Peyer's patch (tissue), 4 donors: ENCODE data around the gene MED13. TPM values are rescaled to one million over a fixed set of nuclear protein-coding genes. Genes with fewer than 3 reads are reported as not detected.
"Not testable (repeated sequence)": the region's sequence is repeated elsewhere in the genome, so short reads cannot be mapped to it uniquely, and the experiment has no call there.

Experiments used
- DNase-seq, 3 donors: peaks; one replicate each; pipeline ENCODE4 v3.0.0-alpha.2; 2017 to 2019
- H3K27ac ChIP-seq, 4 donors: fragments of 200-600 bp; sonication (generic); one replicate each; pipeline ENCODE4 v1.5.1; 2016 to 2019
- H3K27me3 ChIP-seq, 2 donors: fragments of 200-600 bp; sonication (generic); one replicate each; pipeline ENCODE4 v1.5.1; 2019
- H3K36me3 ChIP-seq, 3 donors: fragments of 200-600 bp; sonication (generic); one replicate each; pipeline ENCODE4 v1.5.1; 2016 to 2019
- H3K4me1 ChIP-seq, 4 donors: fragments of 200-600 bp; sonication (generic); one replicate each; pipeline ENCODE4 v1.5.1; 2016 to 2019
- H3K4me3 ChIP-seq, 4 donors: fragments of 200-600 bp; sonication (generic); 1 replicate in 3 of 4; 2 replicates in 1 of 4; pipeline ENCODE4 v1.5.1; 2016 to 2019; ENCODE audit warnings: mild to moderate bottlenecking in 1 of 4
- H3K9me3 ChIP-seq, 4 donors: fragments of 200-600 bp; sonication (generic); one replicate each; pipeline ENCODE4 v1.5.1; 2016 to 2019; ENCODE audit warnings: mild to moderate bottlenecking in 1 of 4
- POLR2A ChIP-seq, 2 donors: fragments of 450-650 bp; IDR thresholded peaks; one replicate each; pipeline ENCODE4 v1.5.1; 2017; ENCODE audit warnings: antibody characterized with exemption in 2 of 2, mild to moderate bottlenecking in 2 of 2, moderate library complexity in 2 of 2
- total RNA-seq, 4 donors: library from RNA; depleted of rRNA; stranded (reverse); fragments of >200 nt; gene quantifications; one replicate each; pipeline ENCODE4 v1.1.0, GENCODE V29; 2016
- TF ChIP-seq, protein P1 (sequence below), 6 experiments: fragments of 450-650 bp in 4 of 6; fragments of 200-600 bp in 2 of 6; sonication (generic) in 1 of 6; IDR thresholded peaks; one replicate each; pipeline ENCODE4 v1.5.1; 2017 to 2019; ENCODE audit warnings: antibody characterized with exemption in 6 of 6, mild to moderate bottlenecking in 3 of 6, moderate library complexity in 1 of 6

Gene MED13
- total RNA-seq, 4 donors from 2014 or later, result 84.4 to 452 (median 131) TPM

DNA sequence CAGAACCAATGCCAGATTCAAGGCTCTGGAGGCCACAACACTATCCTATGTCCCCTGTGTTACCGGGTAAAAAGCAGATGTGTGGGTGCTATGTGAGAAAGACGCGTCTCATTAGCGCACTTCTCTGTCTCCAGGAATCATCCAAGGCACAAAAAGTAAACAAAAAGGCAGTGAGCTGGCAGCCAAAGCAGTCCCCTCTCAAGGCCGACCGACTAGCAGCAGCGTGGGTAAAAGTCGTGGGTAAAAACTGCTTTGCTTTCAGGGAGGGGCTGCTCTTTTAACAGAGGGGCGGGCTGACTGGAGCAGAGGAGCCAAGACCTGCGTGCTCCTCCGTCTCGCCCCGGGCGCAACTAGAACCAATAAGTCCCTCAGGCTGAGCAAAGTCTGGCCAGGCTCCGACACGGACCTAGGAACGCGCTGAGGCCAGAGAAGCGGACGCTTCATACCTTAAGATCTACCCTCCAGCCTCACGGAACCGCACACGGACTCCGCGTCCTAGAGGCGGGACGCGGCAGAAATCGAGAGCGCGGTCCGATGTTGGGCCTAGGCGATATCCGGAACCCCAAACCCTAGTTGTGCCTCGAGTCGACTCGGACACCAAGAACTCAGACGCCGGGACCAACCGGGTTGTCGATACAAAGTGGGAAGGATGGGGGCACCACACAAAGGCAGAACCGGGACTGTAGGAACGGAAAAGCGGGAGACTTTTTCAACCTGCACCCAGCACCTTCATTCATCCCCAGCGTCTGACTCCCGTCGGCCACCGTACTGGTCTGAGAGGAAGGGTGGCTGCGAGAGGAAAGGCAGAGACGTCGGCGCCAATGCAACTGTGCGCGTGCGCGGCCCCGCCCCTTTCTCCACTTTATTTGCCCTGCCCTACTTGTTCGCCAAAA, 137.6 kb downstream of the MED13 start, which contains the start of gene INTS2:
Gene INTS2, minus strand, starts transcription at position 775 of the 893 bp plus-strand sequence. CDS start 1,338 bp downstream, outside the sequence.
- Histone ChIP-seq H3K27me3 (no peaks in the 10 kb centered on the region), H3K4me1 (peaks cover 0 to 11% (median 6%) of the 10 kb centered on the region in 4 donors), H3K27ac (peak within 1 kb of the TSS; percentile 77 to 90 (median 86)), H3K4me3 (peak within 1 kb of the TSS; percentile 59 to 85 (median 69)), H3K9me3 (no peaks in the 10 kb centered on the region), H3K36me3 (peaks cover 0 to 16% (median 0%) of the 10 kb centered on the region in 3 donors)
- TF ChIP-seq, protein P1, sequence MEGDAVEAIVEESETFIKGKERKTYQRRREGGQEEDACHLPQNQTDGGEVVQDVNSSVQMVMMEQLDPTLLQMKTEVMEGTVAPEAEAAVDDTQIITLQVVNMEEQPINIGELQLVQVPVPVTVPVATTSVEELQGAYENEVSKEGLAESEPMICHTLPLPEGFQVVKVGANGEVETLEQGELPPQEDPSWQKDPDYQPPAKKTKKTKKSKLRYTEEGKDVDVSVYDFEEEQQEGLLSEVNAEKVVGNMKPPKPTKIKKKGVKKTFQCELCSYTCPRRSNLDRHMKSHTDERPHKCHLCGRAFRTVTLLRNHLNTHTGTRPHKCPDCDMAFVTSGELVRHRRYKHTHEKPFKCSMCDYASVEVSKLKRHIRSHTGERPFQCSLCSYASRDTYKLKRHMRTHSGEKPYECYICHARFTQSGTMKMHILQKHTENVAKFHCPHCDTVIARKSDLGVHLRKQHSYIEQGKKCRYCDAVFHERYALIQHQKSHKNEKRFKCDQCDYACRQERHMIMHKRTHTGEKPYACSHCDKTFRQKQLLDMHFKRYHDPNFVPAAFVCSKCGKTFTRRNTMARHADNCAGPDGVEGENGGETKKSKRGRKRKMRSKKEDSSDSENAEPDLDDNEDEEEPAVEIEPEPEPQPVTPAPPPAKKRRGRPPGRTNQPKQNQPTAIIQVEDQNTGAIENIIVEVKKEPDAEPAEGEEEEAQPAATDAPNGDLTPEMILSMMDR (IDR thresholded peaks at IDR 0.05), result no peak
- TF ChIP-seq POLR2A (IDR thresholded peaks at IDR 0.05), result peak; percentile 66 to 69
- DNase-seq, result peak; percentile 97 to 98 (median 97)

DNA sequence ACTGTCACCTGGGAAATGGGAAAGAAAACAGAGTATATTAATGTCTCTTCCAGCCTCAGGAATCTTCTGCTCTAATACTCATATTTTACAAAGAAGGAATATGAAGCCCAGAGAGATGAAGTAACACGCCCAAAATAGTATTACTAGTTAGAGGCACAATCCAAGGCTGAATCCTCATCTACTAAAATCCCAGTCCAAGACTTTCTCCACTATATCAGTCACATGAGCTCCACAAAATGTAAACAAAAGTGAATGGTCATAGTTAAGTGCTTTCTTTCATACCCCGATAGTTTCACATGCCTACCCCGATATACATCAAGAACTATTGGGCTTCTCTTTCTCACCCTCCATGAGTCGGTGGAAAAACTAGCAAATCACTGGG, 138.3 kb downstream of the MED13 start:
- H3K4me3 ChIP-seq, result peak overlapping the region; percentile 59 to 85 (median 69)
- TF ChIP-seq, protein P1 (IDR thresholded peaks at IDR 0.05), result no peak
- no peak for TF ChIP-seq POLR2A (IDR thresholded peaks at IDR 0.05)
- H3K27ac ChIP-seq, result peak overlapping the region; percentile 77 to 90 (median 86)
- no peaks in the 10 kb centered on the region for H3K27me3 ChIP-seq
- H3K9me3 ChIP-seq, result no peaks in the 10 kb centered on the region
- peaks cover 0 to 19% (median 0%) of the 10 kb centered on the region in 3 donors for H3K36me3 ChIP-seq
- H3K4me1 ChIP-seq, result peaks cover 0 to 11% (median 6%) of the 10 kb centered on the region in 4 donors
- DNase-seq, result no peak

DNA sequence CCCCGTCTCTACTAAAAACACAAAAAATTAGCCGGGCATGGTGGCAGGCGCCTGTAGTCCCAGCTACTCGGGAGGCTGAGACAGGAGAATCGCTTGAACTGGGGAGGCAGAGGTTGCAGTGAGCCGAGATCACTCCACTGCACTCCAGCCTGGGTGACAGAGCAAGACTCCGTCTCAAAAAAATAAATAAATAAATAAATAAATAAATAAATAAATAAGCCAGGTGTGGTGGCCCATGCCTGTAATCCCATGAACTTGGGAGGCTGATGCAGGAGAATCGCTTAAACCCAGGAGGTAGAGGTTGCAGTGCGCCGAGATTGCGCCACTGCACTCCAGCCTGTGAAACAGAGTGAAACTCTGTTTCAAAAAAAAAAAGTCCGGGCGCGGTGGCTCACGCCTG, 149.9 kb downstream of the MED13 start:
- not testable (repeated sequence) for H3K27ac ChIP-seq, H3K4me1 ChIP-seq, H3K9me3 ChIP-seq, DNase-seq, H3K4me3 ChIP-seq, H3K27me3 ChIP-seq
- peaks cover 0 to 44% (median 0%) of the 10 kb centered on the region in 3 donors for H3K36me3 ChIP-seq

DNA sequence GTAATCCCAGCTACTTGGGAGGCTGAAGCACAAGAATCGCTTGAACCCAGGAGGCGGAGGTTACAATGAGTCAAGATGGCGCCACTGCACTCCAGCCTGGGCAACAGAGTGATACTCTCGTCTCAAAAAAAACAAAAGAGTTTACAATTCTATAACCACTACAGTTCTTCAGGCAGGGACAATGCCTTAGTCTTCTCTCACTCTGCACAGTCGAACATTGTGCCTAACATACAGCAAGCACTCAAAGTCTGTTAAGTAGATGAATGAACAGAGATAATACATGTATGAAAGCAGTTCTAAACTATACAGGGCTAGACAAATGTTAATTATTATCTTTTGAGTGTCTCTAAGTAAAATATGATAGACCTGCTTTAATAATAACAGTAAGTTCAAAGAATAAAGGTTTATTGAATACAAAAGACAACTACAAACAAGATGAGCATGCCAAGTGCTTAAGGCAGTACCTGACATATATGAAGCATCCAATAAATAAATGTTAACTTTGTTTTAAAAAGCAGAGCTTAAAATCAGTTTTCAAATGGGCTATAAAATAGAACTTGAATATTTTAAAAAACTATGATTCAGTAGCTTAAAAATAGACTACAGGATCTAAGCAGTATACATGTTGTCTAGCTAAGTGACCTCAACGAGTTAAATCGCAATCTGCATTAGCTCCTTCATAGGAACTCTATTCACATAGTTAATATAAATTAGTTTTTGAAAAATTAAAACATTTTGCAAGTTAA, 156.6 kb downstream of the MED13 start:
- Histone ChIP-seq H3K4me3 (no peak overlapping the region), H3K27ac (no peak overlapping the region), H3K9me3 (no peaks in the 10 kb centered on the region), H3K36me3 (peaks cover 0 to 37% (median 0%) of the 10 kb centered on the region in 3 donors), H3K4me1 (no peaks in the 10 kb centered on the region), H3K27me3 (no peaks in the 10 kb centered on the region)
- no peak for DNase-seq
- no peak for TF ChIP-seq POLR2A (IDR thresholded peaks at IDR 0.05)
- TF ChIP-seq, protein P1 (IDR thresholded peaks at IDR 0.05), result no peak

DNA sequence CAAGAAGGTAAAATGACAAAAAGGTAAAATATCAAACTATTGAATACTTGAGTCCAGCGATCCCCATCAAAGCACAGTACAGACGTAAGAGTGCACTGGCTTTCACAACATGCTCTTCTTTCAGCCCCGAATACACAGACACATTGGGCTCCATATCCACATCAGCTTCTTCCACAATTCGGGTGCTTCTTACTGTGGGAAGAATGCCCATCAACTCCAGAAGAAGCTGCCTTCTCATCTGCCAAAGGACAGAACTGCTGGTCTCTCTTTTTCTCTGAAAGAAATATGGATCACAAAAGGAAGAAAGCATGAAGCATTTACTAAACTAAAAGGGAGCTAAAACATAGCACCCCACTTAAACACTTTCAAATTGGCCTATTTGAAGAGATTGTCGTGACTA, 157.7 kb downstream of the MED13 start:
- TF ChIP-seq, protein P1 (IDR thresholded peaks at IDR 0.05), result no peak
- TF ChIP-seq POLR2A (IDR thresholded peaks at IDR 0.05), result no peak
- H3K27ac ChIP-seq, result no peak overlapping the region
- DNase-seq, result no peak
- no peaks in the 10 kb centered on the region for H3K27me3 ChIP-seq
- H3K36me3 ChIP-seq, result peaks cover 0 to 39% (median 0%) of the 10 kb centered on the region in 3 donors
- H3K9me3 ChIP-seq, result no peaks in the 10 kb centered on the region
- H3K4me1 ChIP-seq, result no peaks in the 10 kb centered on the region
- no peak overlapping the region for H3K4me3 ChIP-seq
